Hepatocyte (in vitro differentiated cells): ENCODE measurements around the gene SHOC2. TPM values are rescaled to one million over a fixed set of nuclear protein-coding genes. Genes with fewer than 3 reads are reported as not detected.

ENCODE experiments used
- DNase-seq: peaks from one replicate; pipeline ENCODE4 v3.0.0-alpha.2; 2016; ENCODE audit warnings: low spot score
- H2AFZ ChIP-seq: fragments of 200-600 bp; sonication (generic); 2 replicates; pipeline ENCODE4 v1.6.0; 2016; ENCODE audit warnings: antibody characterized with exemption, mild to moderate bottlenecking
- H3K27ac ChIP-seq: fragments of 200-600 bp; sonication (generic); 2 replicates; pipeline ENCODE4 v1.5.1; 2016; ENCODE audit warnings: mild to moderate bottlenecking
- H3K27me3 ChIP-seq: fragments of 200-600 bp; sonication (generic); 2 replicates; pipeline ENCODE4 v1.6.1; 2016
- H3K36me3 ChIP-seq: fragments of 200-600 bp; sonication (generic); replicated peaks from 2 replicates; pipeline ENCODE4 v1.5.1; 2016; ENCODE audit warnings: low read depth; ENCODE audit not compliant: insufficient read depth
- H3K4me1 ChIP-seq: fragments of 200-600 bp; sonication (generic); 2 replicates; pipeline ENCODE4 v1.5.1; 2016; ENCODE audit warnings: mild to moderate bottlenecking, moderate library complexity; ENCODE audit not compliant: insufficient read depth
- H3K4me2 ChIP-seq: fragments of 200-600 bp; sonication (generic); 2 replicates; pipeline ENCODE4 v1.6.0; 2016
- H3K4me3 ChIP-seq: fragments of 200-600 bp; sonication (generic); 2 replicates; pipeline ENCODE4 v1.5.1; 2016; ENCODE audit warnings: mild to moderate bottlenecking
- H3K79me2 ChIP-seq: fragments of 200-600 bp; sonication (generic); 2 replicates; pipeline ENCODE4 v1.6.0; 2017; ENCODE audit warnings: mild to moderate bottlenecking
- H3K9me2 ChIP-seq: fragments of 200-600 bp; sonication (generic); replicated peaks from 2 replicates; pipeline ENCODE4 v1.6.0; 2017; ENCODE audit warnings: mild to moderate bottlenecking; ENCODE audit not compliant: insufficient read depth
- H3K9me3 ChIP-seq: fragments of 200-600 bp; sonication (generic); 2 replicates; pipeline ENCODE4 v1.5.1; 2016; ENCODE audit warnings: low read depth, mild to moderate bottlenecking
- H4K20me1 ChIP-seq: fragments of 200-600 bp; sonication (generic); 2 replicates; pipeline ENCODE4 v1.6.0; 2016; ENCODE audit warnings: mild to moderate bottlenecking; ENCODE audit not compliant: insufficient read depth, poor library complexity, severe bottlenecking
- EZH2 ChIP-seq: fragments of 200-600 bp; sonication (generic); IDR thresholded peaks from 2 replicates; pipeline ENCODE4 v1.6.1; 2016; ENCODE audit warnings: antibody characterized with exemption, mild to moderate bottlenecking, borderline replicate concordance
- EZH2phosphoT487 ChIP-seq: fragments of 200-600 bp; sonication (generic); IDR thresholded peaks from one replicate; pipeline ENCODE4 v1.6.1; 2018; ENCODE audit warnings: antibody characterized with exemption, mild to moderate bottlenecking, low read depth, moderate library complexity; ENCODE audit not compliant: unreplicated experiment, severe bottlenecking
- WGBS: methylation state at CpG from one replicate; pipeline ENCODE4 v1.1.6; 2016; ENCODE audit warnings: low lambda C conversion rate; ENCODE audit errors: missing lambda C conversion rate; 5-methylcytosine and 5-hydroxymethylcytosine counted together
- polyA plus RNA-seq: library from polyadenylated mRNA; unstranded; fragments of >200 nt; fragmentation: Nextera tagmentation; extraction: Ambion mirVana; gene quantifications from 2 replicates; pipeline ENCODE4 v1.2.1, GENCODE V29; 2016
- total RNA-seq: library from RNA; depleted of rRNA; stranded (reverse); fragments of >200 nt; gene quantifications from 2 replicates; pipeline ENCODE4 v1.2.3, GENCODE V29; 2014
- TF ChIP-seq, protein P1 (sequence below): fragments of 200-600 bp; sonication (generic); IDR thresholded peaks from 2 replicates; pipeline ENCODE4 v1.5.1; 2016; ENCODE audit warnings: antibody characterized with exemption, mild to moderate bottlenecking; ENCODE audit not compliant: poor library complexity

Gene SHOC2
- total and polyA plus RNA-seq, 2 experiments from 2014 or later, result 27.5 to 58.9 TPM

DNA sequence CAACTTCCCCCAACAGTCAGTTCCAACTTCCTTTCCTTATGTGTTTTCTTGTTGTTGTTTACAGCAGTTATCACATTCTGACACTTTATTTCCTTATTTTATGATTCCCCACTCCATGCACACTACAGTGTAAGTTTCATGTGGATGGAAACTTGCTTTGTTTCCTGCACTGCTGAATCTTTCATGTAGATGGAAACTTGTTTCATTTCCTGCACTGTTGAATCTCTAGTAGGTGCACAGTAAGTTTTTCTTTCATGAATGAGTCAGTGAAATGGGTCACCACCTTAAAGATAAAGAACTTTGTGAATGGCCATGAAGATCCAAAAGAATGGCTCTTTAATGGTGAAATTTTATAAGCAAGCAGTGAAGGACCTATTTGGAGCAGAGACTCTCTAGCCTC lies 61.4 kb downstream of the SHOC2 start:
- H3K4me3 ChIP-seq, result no peak overlapping the region
- no peaks in the 10 kb centered on the region for H3K4me1 ChIP-seq
- DNase-seq, result no peak
- no peak overlapping the region for H3K27ac ChIP-seq
- no peaks in the 10 kb centered on the region for H3K27me3 ChIP-seq
- no peaks in the 10 kb centered on the region for H3K9me2 ChIP-seq
- no peak for TF ChIP-seq EZH2
- TF ChIP-seq EZH2phosphoT487, result no peak
- TF ChIP-seq, protein P1, sequence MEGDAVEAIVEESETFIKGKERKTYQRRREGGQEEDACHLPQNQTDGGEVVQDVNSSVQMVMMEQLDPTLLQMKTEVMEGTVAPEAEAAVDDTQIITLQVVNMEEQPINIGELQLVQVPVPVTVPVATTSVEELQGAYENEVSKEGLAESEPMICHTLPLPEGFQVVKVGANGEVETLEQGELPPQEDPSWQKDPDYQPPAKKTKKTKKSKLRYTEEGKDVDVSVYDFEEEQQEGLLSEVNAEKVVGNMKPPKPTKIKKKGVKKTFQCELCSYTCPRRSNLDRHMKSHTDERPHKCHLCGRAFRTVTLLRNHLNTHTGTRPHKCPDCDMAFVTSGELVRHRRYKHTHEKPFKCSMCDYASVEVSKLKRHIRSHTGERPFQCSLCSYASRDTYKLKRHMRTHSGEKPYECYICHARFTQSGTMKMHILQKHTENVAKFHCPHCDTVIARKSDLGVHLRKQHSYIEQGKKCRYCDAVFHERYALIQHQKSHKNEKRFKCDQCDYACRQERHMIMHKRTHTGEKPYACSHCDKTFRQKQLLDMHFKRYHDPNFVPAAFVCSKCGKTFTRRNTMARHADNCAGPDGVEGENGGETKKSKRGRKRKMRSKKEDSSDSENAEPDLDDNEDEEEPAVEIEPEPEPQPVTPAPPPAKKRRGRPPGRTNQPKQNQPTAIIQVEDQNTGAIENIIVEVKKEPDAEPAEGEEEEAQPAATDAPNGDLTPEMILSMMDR, result no peak
- H3K36me3 ChIP-seq, result no peaks in the 10 kb centered on the region
- peaks cover 19% of the 10 kb centered on the region for H4K20me1 ChIP-seq
- H3K9me3 ChIP-seq, result no peaks in the 10 kb centered on the region
- H2AFZ ChIP-seq, result no peak overlapping the region
- H3K79me2 ChIP-seq, result peaks cover 85% of the 10 kb centered on the region
- H3K4me2 ChIP-seq, result no peak overlapping the region

DNA sequence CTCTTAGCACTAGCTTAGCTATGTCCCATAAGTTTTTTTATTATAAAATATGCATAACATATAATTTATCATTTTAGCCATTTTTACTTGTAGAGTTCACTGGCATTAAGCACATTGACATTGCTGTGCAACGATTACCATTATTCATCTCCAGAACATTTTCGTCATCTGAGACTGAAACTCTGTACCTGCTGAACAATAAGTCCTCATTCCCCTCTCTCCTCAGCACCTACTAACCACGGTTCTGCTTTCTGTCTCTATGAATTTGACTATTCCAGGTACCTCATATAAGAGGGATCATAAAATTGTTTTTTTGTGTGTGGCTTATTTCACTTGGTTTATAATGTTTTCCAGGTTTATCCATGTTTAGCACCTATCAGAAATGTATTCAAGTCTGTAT lies 64.1 kb downstream of the SHOC2 start:
- Histone ChIP-seq H2AFZ (no peak overlapping the region), H3K9me2 (no peaks in the 10 kb centered on the region), H3K27me3 (no peaks in the 10 kb centered on the region), H3K79me2 (peaks cover 76% of the 10 kb centered on the region), H3K4me2 (no peak overlapping the region), H3K9me3 (no peaks in the 10 kb centered on the region), H4K20me1 (peaks cover 11% of the 10 kb centered on the region), H3K27ac (no peak overlapping the region), H3K4me1 (no peaks in the 10 kb centered on the region), H3K4me3 (no peak overlapping the region), H3K36me3 (no peaks in the 10 kb centered on the region)
- DNase-seq, result no peak
- TF ChIP-seq, protein P1, result no peak
- no peak for TF ChIP-seq EZH2phosphoT487
- no peak for TF ChIP-seq EZH2
- WGBS, result 92% methylated on average over 3 of the region's 3 CpGs

DNA sequence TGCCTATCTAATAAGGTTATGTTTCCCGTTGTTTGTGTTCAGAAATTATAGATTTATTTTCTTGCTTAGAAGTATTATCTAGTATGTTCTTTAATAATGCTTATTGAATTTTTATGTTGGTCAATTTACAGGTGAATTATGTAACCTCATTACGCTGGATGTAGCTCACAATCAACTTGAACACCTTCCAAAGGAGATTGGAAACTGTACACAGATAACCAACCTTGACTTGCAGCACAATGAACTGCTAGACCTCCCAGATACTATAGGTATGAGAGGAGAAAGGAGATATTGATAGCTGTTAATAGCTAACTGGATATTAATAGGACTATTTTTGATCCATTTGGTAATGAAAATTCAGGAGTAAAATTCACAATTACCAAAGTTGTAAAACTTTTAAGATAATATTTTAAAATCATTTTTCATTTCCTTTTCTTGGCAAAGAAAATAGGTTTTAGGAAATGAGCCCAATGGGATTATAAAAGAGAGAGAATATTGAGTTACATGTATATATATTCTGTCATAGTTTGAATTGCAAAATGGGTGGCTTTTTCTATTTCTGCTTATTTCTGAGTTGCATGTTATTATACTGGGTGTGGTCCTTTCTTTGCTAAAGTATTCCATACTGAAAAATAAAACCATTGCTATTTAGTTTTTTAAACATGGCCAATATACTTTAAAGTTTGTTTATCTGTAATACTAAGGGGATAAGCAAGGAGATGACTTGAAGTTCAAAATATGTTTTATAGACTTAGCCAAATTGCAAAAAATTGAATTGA lies 66.3 kb downstream of the SHOC2 start:
- no peak overlapping the region for H3K4me2 ChIP-seq
- H3K79me2 ChIP-seq, result peaks cover 66% of the 10 kb centered on the region
- H3K27ac ChIP-seq, result no peak overlapping the region
- TF ChIP-seq, protein P1, result no peak
- no peak for TF ChIP-seq EZH2
- no peak for TF ChIP-seq EZH2phosphoT487
- no peaks in the 10 kb centered on the region for H3K9me3 ChIP-seq
- no peak overlapping the region for H2AFZ ChIP-seq
- no peaks in the 10 kb centered on the region for H3K27me3 ChIP-seq
- DNase-seq, result no peak
- peaks cover 11% of the 10 kb centered on the region for H4K20me1 ChIP-seq
- 88% methylated on average over 2 of the region's 2 CpGs for WGBS
- H3K36me3 ChIP-seq, result no peaks in the 10 kb centered on the region
- no peaks in the 10 kb centered on the region for H3K4me1 ChIP-seq
- H3K9me2 ChIP-seq, result no peaks in the 10 kb centered on the region
- no peak overlapping the region for H3K4me3 ChIP-seq

DNA sequence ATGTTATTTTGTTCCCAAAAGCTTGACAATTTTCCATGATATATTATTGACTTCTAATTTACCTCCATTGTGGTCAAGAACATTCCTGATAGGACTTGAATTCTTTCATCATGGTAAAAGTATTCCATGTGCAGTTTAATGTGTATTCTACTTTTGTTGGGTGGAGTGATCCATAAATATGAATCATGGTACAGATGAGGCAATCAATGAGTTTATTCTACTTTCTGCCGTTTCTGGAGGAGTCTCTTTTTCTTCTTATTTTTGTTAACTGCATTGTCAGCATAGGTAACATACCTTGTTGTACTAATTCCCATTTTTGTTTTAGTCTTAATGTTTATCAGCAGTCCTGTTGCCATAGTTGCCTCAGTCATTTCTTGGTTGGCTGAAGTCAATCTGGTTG lies 69.6 kb downstream of the SHOC2 start:
- Histone ChIP-seq H3K4me3 (no peak overlapping the region), H3K9me2 (no peaks in the 10 kb centered on the region), H3K27ac (no peak overlapping the region), H3K4me2 (no peak overlapping the region), H3K79me2 (peaks cover 46% of the 10 kb centered on the region), H2AFZ (no peak overlapping the region), H3K36me3 (no peaks in the 10 kb centered on the region), H4K20me1 (peaks cover 10% of the 10 kb centered on the region), H3K4me1 (no peaks in the 10 kb centered on the region), H3K9me3 (no peaks in the 10 kb centered on the region), H3K27me3 (no peaks in the 10 kb centered on the region)
- TF ChIP-seq, protein P1, result no peak
- TF ChIP-seq EZH2phosphoT487, result no peak
- no peak for TF ChIP-seq EZH2
- DNase-seq, result no peak
- WGBS, result 83% methylated on average over 1 of the region's 1 CpG
